Gastrocnemius medialis (tissue), 4 donors: ENCODE results near the gene KRTCAP2.
"Not testable (repeated sequence)": the region's sequence is repeated elsewhere in the genome, so short reads cannot be mapped to it uniquely, and the experiment has no call there.

ENCODE experiments used
- CTCF ChIP-seq, 5 experiments: fragments of 450-650 bp in 3 of 5; fragments of 200-600 bp in 2 of 5; sonication (generic) in 2 of 5; IDR thresholded peaks in 4 of 5; conservative IDR thresholded peaks in 1 of 5; 1 replicate in 4 of 5; 2 replicates in 1 of 5; pipeline ENCODE4 v1.5.1; 2016 to 2019; ENCODE audit warnings: antibody characterized with exemption in 5 of 5, mild to moderate bottlenecking in 3 of 5, moderate library complexity in 3 of 5
- POLR2A ChIP-seq, 2 donors: fragments of 450-650 bp; IDR thresholded peaks; one replicate each; pipeline ENCODE4 v1.6.1; 2017; ENCODE audit warnings: antibody characterized with exemption in 2 of 2, mild to moderate bottlenecking in 2 of 2, moderate library complexity in 2 of 2

DNA sequence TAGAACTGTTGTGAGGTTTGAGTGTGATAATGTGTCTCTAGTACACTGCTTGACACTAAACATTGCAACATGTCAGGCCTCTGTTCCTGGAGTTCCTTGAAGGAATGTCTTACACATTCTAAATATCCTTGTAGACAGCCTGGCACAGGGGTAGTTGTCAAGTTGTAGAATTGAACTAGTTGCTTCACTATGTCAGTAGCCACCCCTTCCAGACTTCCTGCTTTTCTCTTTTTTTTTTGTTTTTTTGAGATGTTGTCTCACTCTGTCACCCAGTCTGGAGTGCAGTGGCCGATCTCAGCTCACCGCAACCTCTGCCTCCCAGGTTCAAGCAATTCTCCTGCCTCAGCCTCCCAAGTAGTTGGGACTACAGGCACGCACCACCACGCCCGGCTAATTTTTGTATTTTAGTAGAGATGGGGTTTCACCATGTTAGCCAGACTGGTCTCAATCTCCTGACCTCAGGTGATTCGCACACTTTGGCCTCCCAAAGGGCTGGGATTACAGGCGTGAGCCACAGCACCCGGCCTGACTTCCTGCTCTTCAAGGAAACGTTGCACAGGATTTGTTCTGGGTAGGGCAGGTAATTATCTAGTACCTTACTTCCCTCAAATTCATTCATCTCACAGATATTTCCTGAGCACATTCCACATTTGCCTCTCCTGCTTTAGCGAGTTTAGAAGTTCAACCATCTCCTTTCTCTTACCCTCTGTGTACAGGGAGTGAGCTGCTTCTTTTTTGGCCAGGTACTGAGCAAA lies 47.3 kb upstream of the KRTCAP2 start:
- not testable (repeated sequence) for TF ChIP-seq POLR2A (IDR thresholded peaks at IDR 0.05); CTCF (IDR thresholded peaks at IDR 0.05 in 4 of 5, conservative IDR thresholded peaks at IDR 0.05 in 1 of 5)
